Rectal smooth muscle tissue (tissue), 1 donor: Measurements from ENCODE around the gene GPC6.

Experiments used
- H3K27ac ChIP-seq: one replicate; pipeline ENCODE4 v1.7.0; 2013; ENCODE audit warnings: low read depth, low read length, inconsistent platforms
- H3K27me3 ChIP-seq: one replicate; pipeline ENCODE4 v1.7.0; 2013; ENCODE audit warnings: low read length; ENCODE audit not compliant: control insufficient read depth, insufficient read depth
- H3K36me3 ChIP-seq: one replicate; pipeline ENCODE4 v1.7.0; 2013; ENCODE audit warnings: low read length; ENCODE audit not compliant: control insufficient read depth, insufficient read depth
- H3K4me1 ChIP-seq: one replicate; pipeline ENCODE4 v1.7.0; 2013; ENCODE audit warnings: low read length; ENCODE audit not compliant: control insufficient read depth, insufficient read depth
- H3K4me3 ChIP-seq: one replicate; pipeline ENCODE4 v1.7.0; 2013; ENCODE audit warnings: low read length
- H3K9ac ChIP-seq: one replicate; pipeline ENCODE4 v1.7.0; 2013; ENCODE audit warnings: low read length

The GPC6 gene

DNA sequence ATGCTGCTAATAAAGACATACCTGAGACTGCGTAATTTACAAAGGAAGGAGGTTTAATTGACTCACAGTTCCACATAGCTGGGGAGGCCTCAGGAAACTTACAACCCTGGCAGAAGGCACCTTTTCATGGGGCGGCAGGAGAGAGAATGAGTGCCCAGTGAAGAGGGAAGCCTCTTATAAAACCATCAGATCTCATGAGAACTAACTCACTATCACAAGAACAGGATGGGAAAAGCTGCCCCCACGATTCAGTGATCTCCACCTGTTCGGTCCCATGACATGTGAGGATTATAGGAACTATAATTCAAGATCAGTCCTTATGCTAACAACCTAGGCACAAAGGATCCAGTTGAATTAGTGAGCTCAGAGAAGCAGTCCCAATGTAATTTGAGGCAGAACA is 59.4 kb downstream of the GPC6 start:
- no peak overlapping the region for H3K27ac ChIP-seq
- H3K36me3 ChIP-seq = no peaks in the 10 kb centered on the region
- no peaks in the 10 kb centered on the region for H3K4me1 ChIP-seq

DNA sequence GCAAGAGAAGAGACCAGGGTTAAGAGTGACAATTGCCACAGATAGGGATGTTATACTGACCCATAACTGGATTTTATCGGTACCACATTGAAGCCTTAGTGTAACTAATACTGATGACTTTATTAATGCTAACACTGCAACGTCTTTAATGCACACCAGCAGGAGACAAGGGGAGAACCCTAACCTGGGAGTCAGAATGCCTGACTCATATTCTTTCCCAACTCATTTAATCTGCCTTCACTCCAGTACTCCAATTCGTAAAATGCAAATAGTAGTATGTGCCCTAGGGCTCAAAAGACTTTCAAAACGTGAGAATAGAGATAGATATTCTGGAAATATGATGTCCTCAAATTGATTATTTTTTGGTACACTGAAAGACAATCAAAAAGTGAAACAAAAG is 62.4 kb downstream of the GPC6 start:
- no peak overlapping the region for H3K9ac ChIP-seq
- no peak overlapping the region for H3K4me3 ChIP-seq
- H3K27me3 ChIP-seq = no peaks in the 10 kb centered on the region
- no peaks in the 10 kb centered on the region for H3K36me3 ChIP-seq
- no peak overlapping the region for H3K27ac ChIP-seq
- H3K4me1 ChIP-seq = no peaks in the 10 kb centered on the region

More for the DNA sequence above, 59.4 kb downstream of the GPC6 start:
- Histone ChIP-seq H3K27me3 (no peaks in the 10 kb centered on the region), H3K4me3 (no peak overlapping the region), H3K9ac (no peak overlapping the region)

DNA sequence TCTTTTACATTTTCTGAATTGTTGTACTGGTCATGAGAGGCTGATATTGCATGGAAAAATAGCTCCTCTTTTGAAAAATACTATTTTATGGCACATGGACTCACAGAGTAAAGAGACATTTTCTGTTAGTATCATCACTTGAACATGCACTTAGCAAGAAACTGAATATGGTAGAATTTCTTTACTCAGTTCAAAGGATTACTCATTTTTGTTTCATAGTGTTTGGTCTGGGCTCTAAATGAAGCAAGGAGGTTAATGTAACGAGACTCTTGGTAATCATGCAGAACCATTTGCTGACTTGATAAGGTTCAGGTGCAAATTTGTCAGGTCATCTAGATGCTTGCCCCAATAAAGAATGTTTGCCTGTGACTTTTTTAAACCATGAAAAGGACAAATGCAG is 63.2 kb downstream of the GPC6 start:
- Histone ChIP-seq H3K27me3 (no peaks in the 10 kb centered on the region), H3K4me1 (no peaks in the 10 kb centered on the region), H3K4me3 (no peak overlapping the region), H3K9ac (no peak overlapping the region), H3K27ac (no peak overlapping the region), H3K36me3 (no peaks in the 10 kb centered on the region)

DNA sequence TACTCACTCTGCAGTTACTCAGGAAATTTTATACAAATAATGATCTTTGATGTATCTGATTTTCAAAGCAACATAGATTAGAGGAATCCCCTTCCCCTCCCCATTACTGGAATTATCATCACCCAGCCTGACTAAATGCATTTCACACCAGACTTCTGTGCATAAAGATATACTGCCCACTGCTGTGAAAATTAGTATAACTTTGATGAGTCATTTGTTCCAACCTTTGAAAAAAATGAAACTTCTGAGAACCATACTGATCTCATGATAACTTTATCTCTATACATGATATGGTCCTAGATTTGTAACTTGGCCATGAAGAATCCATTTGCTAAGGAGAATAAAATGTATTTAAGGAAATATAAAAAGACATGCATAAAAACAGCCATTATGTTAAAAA is 63.9 kb downstream of the GPC6 start:
- no peak overlapping the region for H3K4me3 ChIP-seq
- H3K36me3 ChIP-seq = no peaks in the 10 kb centered on the region
- H3K4me1 ChIP-seq = no peaks in the 10 kb centered on the region
- no peak overlapping the region for H3K27ac ChIP-seq
- H3K9ac ChIP-seq = no peak overlapping the region
- H3K27me3 ChIP-seq = no peaks in the 10 kb centered on the region

DNA sequence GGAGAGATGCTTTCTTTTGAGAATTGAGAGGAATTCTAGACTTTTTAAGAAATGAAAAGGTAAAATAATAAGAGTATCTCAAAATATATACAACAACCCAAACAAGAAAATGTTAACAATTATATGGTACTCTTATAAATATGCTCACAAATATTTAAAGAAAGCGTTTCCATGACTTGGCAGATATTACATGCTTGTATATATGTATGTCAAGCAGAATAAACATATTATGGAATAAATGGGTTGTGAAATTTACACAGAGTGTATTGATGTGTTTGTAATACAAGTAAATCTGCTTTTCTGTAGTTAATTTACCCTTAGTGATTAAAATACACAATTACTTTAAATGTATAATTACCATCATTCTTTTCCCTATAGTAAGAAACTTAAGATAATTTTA is 65.8 kb downstream of the GPC6 start:
- Histone ChIP-seq H3K27me3 (no peaks in the 10 kb centered on the region), H3K9ac (no peak overlapping the region), H3K4me1 (no peaks in the 10 kb centered on the region), H3K4me3 (no peak overlapping the region), H3K36me3 (no peaks in the 10 kb centered on the region), H3K27ac (no peak overlapping the region)

DNA sequence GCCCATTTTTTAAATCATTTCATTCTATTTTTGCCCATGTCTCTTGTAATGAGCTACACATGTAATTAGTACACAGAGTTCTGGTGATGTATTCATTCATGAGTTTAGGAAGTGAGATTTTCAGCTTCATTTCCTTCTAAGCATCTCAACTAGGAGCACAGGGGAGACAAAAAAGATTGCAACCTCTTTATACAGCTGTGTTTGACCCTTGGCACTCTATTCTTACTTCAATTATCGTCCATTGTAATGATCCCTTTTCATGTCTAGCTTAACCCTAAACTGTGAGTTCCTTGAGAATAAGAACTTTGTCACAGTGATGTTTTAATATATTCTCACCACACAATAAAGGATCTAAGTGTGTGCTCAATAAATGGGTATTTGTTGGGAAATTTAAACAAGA is 67.1 kb downstream of the GPC6 start:
- Histone ChIP-seq H3K4me1 (no peaks in the 10 kb centered on the region), H3K27ac (no peak overlapping the region), H3K4me3 (no peak overlapping the region), H3K36me3 (no peaks in the 10 kb centered on the region), H3K9ac (no peak overlapping the region), H3K27me3 (no peaks in the 10 kb centered on the region)

DNA sequence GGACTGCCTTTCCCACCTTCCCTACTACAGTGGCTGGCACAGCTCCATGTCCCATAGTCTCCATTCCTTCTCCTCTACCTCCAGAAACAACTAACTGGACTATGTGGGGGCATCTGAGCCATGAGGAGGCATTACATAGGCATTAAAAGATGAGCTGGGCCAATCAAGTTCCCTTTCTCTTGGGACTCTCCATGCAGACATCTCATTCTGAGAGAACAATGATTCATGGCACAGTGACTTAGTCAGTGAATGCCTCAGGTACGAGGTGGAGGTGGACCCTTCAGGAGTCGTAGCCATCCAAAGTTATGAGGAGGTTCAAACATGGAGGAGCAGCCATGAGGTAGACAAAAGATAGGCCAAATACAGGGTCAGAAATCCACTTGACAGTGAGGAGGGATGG is 70.0 kb downstream of the GPC6 start:
- Histone ChIP-seq H3K9ac (no peak overlapping the region), H3K4me3 (no peak overlapping the region), H3K27ac (no peak overlapping the region), H3K36me3 (no peaks in the 10 kb centered on the region), H3K27me3 (no peaks in the 10 kb centered on the region), H3K4me1 (no peaks in the 10 kb centered on the region)

DNA sequence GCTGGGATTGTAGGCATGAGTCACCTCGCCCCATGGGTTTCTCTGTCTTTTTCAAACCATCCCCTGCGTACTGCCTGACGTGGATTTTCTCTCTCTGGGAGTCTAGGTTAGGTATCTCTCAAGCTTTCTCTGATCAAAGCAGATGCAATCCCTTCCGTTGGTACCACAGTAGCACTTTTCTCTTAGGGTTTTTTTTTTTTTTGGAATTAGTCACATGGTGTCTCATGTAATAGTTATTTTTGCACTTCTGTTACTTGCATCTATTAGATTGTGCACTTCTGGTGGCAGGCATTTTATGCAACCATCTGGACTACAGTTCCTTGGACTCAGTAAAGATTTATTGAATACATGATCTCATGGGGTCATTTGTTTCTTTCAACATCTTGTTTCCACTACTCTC is 72.1 kb downstream of the GPC6 start:
- H3K27me3 ChIP-seq = no peaks in the 10 kb centered on the region
- no peaks in the 10 kb centered on the region for H3K4me1 ChIP-seq

DNA sequence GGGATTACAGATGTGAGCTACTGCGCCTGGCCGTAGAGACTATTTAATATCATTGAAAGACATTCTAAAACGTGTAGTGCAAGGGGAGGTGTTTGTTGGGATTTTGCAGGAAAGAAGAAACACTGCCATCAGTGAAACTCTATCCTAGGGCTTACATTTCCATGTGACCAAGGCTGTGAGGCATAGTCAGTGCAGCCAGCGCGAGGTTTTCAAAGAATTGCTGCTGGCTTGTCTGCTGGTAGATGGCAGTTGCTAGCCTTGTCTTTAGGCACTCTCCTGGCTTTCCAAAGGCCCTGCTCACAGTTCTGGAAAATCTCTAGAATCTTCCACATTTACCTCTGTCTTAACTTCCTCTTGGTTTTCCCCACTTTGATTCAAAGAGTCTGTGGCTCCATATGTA is 77.5 kb downstream of the GPC6 start:
- H3K27ac ChIP-seq = no peak overlapping the region
- no peaks in the 10 kb centered on the region for H3K27me3 ChIP-seq
- H3K36me3 ChIP-seq = no peaks in the 10 kb centered on the region
- H3K4me3 ChIP-seq = no peak overlapping the region
- H3K9ac ChIP-seq = no peak overlapping the region
- no peaks in the 10 kb centered on the region for H3K4me1 ChIP-seq

More for the DNA sequence above, 72.1 kb downstream of the GPC6 start:
- no peak overlapping the region for H3K27ac ChIP-seq
- H3K4me3 ChIP-seq = no peak overlapping the region
- no peak overlapping the region for H3K9ac ChIP-seq
- no peaks in the 10 kb centered on the region for H3K36me3 ChIP-seq

DNA sequence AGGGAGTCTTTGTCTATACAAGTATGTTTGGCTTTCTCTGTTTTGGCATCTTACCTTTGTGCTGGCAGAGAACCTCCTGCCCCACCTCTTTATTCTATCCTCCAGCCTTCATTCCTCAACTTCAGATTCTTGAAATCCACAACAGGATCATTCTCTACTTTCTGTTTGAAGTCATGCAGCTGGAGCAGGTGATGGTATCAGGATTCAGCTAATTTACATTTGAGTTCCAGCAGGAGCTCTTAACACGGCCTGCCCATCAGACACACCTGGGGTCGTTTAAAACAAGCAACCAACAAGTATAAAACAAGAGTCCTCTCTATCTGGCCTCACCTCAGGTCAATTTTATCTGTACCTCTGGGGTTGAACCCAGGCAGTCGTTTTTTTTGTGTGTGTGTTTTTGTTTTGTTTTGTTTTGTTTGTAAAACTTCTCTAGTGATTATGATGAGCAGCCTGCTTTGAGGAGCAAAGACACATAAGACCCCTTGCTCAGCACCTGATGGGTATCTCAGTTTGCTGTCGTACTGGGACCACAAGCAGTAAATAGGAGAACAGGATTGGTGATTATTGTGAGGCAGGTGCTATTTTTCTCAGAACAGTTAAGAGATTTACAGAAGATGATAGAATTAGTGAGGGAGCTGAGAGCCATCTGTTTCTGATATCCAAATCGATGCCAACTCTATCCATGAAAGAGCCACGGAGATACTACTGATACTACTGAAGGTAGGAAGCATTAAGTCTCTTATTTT is 78.4 kb downstream of the GPC6 start:
- H3K4me1 ChIP-seq = no peaks in the 10 kb centered on the region
- no peaks in the 10 kb centered on the region for H3K36me3 ChIP-seq
- no peak overlapping the region for H3K9ac ChIP-seq
- H3K27ac ChIP-seq = no peak overlapping the region
- H3K27me3 ChIP-seq = no peaks in the 10 kb centered on the region
- no peak overlapping the region for H3K4me3 ChIP-seq

DNA sequence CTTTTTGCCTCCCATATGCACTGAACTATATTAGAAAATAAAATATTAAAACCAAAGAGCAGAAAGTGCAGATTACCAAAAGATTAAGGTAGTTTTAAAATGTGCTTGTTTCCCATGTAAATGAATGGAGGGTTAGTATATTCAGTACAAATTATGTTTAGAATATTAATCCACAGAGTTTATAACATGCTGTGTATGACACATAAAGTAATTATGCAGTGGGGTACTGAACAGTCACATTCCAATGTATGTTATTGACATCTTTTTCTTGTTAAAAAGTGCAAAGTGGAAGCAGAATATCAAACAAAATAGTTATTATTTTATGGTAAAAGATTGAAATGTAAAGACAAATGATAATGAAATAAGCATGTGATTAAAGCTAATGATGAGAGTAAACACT is 79.3 kb downstream of the GPC6 start:
- Histone ChIP-seq H3K4me3 (no peak overlapping the region), H3K27ac (no peak overlapping the region), H3K36me3 (no peaks in the 10 kb centered on the region), H3K27me3 (no peaks in the 10 kb centered on the region), H3K9ac (no peak overlapping the region), H3K4me1 (no peaks in the 10 kb centered on the region)

DNA sequence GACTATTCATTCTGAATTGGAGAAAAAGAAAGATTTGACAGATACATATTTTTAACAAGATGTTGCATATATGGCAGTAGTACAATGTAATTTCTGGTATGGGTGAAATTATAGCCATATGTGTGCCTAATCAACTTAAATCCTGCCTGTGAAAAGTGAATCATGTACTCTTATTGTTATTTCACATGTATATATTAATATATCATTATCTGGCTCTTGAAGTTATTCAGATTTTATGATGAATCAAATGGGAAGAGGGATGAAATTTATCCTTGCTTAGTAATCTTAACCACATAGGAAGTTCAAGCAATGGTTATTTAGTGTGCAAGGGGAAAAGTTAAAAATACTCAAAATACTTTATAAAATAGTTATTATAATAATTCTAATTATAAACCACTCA is 80.5 kb downstream of the GPC6 start:
- Histone ChIP-seq H3K4me1 (no peaks in the 10 kb centered on the region), H3K4me3 (no peak overlapping the region), H3K9ac (no peak overlapping the region), H3K36me3 (no peaks in the 10 kb centered on the region), H3K27ac (no peak overlapping the region), H3K27me3 (no peaks in the 10 kb centered on the region)

DNA sequence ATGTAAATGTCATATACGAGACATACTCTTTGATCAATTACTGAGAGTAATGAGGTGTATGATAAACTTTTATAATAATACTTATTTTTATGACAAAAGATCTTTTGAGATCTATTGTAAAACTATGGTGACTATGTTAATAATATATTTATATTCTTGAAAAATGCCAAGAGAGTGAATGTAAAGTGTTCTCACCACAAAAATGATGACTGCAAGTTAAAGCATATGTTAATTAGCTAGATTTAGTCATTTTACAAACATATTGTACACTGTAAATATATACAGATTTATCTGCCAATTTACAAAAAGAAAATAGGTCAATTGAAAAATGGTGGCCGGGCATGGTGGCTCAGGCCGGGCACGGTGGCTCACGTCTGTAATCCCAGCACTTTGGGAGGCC is 81.0 kb downstream of the GPC6 start:
- Histone ChIP-seq H3K27ac (no peak overlapping the region), H3K4me3 (no peak overlapping the region), H3K9ac (no peak overlapping the region), H3K36me3 (no peaks in the 10 kb centered on the region), H3K27me3 (no peaks in the 10 kb centered on the region), H3K4me1 (no peaks in the 10 kb centered on the region)
